NCI-H1092 (cell line): ENCODE results near the gene PALMD.

Experiments
- DNase-seq: peaks from one replicate; lab custom pipeline; 2025; lab: John Stamatoyannopoulos, UW

The PALMD gene

GRCh38 chr1:99659755-99660210 lies 13.9 kb downstream of the PALMD start:
- DNase-seq = no peak

GRCh38 chr1:99660496-99660895 lies 14.6 kb downstream of the PALMD start:
- no peak for DNase-seq

GRCh38 chr1:99661780-99662179 lies 15.9 kb downstream of the PALMD start:
- no peak for DNase-seq

DNA sequence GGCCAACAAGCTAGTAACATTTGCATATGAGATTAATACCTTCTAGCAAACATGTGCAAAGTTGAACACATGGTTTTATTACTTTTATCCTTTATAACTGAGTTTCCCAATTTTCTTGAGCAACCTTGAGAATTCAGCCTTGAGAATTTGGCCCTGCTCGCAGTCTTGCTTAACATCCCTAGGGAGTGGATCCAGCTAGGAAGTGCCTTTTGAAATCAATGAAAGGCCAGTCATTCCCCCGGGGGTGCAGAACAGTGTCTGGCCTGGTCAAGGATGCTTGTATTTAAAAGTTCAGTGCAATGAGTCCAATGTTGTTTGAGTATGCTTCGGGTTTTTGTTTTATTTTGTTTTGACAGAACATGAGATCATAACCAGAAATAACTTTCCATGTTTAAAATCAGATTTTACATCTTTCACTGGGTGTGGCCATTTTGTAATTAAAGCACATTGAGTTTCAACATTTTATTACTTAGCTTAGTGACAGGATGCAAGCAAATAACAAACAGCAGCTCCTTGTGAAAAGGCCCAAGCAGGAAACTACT lies 16.7 kb downstream of the PALMD start:
- no peak for DNase-seq

GRCh38 chr1:99663501-99663900 lies 17.6 kb downstream of the PALMD start:
- no peak for DNase-seq

DNA sequence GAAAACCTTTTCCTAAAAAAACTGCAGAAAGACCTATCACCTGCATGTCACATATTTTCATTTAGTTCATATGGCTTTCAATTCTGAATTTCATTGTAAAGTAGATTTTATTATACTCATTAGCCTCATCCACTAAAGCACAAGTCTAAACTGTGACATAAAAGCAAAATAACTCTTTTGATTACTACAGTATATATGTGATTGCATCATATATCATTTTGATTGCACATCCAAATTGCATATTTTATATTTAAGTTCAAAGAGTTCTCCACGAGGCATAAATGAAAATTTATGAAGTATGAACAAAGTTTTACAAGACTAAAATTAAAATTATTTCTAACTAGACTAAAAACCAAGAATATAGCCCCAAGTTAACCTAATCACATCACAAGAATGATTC lies 19.3 kb downstream of the PALMD start:
- no peak for DNase-seq

- no peak for DNase-seq
These were observed 23.5 kb downstream of the PALMD start for GRCh38 chr1:99669376-99669775.

GRCh38 chr1:99669821-99670220 lies 23.9 kb downstream of the PALMD start:
- DNase-seq = no peak

DNA sequence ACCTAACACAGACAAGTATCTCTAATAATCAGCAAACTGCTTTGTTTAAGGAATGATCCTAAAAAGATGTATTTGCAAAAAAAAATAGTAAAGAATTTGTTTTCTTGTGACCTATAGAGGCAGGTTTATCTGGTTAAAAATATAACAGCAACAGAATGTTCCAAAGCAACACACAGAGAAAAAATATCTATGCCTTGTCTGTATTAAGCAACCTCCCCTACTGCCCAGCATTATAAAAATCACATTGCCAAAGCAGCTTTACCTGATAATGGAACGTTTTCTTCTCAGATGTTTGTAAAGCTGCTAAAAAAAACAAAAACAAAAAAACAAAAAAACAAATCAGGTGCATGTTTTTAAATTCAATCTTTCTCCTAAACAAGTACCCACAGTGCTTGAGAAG lies 24.7 kb downstream of the PALMD start:
- DNase-seq = no peak

DNA sequence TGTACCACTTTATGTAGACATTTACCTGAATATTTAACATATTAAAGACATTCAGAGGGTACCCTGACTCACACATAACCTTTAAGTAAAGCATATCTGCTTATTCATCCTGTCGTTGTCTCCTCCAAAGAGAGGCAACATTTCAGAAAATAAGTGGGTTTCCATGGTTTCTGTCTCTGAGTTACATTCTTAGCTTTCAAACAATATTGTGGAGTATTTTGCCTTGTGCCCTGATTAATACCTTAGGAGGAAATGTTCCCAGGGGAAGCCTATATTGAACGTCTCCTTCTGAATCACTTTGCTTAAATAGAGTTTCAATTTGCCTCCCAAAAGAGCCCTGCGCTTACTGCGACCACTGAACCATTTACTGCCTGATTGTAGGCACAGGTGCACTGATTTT lies 26.1 kb downstream of the PALMD start:
- DNase-seq = no peak

DNA sequence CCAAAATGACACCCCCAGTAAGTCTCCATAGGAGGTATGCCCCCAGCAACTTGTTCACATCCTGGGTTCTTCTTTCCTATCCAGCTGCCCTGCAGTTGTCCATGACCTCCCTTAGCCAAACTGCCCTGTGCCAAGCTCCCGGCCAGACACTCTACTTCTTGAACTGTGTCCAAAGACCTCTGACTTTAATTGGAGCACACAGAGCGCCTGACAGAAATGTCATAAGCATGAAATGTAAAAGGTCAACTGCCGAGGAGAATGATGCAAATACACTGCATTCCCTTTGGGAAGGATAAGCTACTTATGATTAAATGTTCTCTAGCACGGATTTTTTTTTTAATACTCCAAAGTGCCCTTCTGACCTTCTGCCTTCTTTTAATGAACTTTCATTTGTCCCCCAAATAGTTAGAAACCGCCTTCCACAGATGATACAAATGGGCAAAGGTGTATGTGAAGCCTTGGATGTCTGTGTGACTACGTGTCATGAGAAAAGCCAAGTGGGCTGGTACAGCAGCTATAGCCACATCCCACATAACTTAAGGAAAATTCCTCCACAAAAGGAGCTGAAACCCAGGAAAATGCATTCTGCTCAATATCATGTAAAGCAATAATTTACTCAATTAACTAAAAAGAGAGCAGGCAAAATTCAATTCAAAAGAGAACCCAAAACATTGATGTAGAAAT lies 26.8 kb downstream of the PALMD start:
- no peak for DNase-seq

GRCh38 chr1:99673315-99673714 lies 27.4 kb downstream of the PALMD start:
- DNase-seq = no peak

DNA sequence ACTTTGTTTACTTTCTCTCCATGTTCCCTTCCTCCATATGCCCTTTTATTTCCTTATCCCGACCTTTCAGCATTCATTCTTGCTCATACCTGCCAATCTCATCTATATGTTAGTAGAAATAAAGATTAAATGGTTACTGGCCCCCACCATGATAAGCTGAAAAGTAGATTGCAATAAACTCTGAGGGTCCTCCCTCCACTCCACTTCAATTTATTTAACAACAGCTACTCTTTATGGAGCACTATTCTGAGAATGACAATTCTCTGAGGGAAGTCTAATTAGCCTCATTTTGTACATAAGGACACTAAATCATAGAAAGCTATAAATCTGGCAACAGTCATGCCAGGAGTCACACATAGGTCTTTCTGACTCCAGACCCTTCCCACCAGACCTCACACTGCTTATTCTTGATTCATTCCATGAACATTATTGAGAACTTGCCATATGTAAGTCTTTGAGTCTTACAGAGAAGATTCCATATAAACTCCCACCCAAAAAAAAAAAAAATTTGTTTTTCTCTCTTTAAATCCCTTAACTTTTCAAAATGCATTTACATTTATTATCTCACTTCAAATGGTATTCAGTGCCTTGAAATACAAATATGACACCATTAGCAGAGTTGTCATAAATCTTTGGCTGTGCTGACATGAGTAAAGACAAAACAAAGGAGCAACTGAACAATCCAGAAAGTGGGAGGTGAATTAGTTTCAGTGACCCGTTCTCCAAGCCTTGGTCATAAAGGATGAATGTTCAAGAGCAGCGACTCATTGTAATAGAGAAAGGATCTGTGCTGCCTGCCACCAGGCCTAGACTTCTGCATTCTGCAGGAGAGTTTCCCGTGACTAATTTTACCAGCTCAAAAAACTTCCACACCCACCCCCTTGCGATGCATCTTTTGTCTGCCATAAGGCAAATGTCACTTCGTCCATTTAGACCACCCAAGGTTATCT lies 28.5 kb downstream of the PALMD start:
- no peak for DNase-seq

DNA sequence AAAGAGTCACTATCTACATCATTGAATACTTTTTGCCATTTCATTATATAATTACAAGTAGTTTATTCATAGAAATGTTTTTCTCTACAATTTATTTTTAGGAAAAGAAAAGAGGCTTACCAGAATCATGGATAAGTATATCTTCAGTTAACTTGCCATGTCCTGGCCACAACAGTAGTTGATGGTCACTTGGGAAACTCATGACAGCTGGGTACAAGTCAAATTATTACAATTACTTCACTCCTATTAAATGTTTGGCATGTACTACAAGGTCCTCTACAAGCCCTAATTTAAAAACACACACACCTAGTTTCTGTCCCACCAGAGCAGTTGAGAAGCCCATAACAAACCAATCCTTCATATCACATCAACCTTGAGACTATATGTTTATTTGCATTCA lies 29.4 kb downstream of the PALMD start:
- no peak for DNase-seq

GRCh38 chr1:99675994-99676393 lies 30.1 kb downstream of the PALMD start:
- no peak for DNase-seq

DNA sequence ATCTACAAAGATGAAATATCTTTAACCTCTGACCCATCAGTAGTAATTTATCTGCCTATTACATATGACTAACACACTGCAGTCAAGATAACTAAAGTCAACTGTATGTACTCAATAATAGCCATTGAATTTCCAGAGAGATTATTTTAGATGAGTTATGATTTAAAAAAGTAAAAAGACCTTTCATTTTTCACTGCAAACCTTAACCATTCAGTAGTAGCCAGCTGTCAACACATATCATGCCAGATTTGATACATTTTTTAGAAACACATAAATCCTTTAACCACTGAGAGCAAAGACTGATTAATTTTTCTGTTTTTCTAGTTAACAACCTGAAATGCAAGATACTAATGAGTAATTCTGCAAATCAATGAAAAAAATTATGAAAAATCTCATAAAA lies 31.0 kb downstream of the PALMD start:
- no peak for DNase-seq

- no peak for DNase-seq
These were observed 31.5 kb downstream of the PALMD start for GRCh38 chr1:99677416-99677815.

DNA sequence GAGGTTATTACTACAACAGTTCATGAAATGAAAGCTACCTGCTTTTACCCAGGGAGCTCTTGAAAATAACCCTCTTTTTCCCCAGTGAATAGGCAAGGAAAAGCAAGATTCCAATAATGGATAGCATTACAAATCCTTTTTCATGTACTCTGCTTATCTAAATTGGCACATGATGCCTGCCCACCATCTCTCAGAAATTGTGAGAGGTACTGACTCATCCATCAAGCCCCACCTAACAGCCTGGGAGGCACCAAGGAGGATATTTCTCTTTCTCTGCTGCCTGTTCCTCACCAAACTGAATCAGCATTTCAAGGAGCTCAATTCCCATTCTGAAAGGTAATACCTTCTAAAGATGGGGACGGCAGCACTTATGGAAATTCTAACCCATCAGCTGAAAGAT lies 34.4 kb downstream of the PALMD start:
- DNase-seq = no peak

DNA sequence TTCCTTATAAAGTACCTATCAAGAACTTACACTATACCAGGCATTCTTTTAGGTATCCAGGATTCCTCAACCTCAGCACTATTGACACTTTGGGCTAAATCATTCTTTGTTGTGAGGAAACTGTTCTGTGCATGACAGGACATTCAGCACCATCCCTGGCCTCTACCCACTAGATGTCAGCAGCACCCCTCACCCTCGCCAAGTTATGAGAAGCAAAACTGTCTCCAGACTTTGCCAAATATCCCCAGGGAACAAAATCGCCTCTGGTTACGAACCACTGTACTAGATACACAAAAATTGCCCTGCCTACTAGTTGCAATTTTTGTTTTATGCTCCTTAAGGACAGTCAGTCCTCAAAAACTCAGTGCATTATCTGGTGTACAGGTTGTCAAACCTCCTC lies 35.7 kb downstream of the PALMD start:
- DNase-seq = no peak

- no peak for DNase-seq
These were observed 36.4 kb downstream of the PALMD start for GRCh38 chr1:99682291-99682751.

DNA sequence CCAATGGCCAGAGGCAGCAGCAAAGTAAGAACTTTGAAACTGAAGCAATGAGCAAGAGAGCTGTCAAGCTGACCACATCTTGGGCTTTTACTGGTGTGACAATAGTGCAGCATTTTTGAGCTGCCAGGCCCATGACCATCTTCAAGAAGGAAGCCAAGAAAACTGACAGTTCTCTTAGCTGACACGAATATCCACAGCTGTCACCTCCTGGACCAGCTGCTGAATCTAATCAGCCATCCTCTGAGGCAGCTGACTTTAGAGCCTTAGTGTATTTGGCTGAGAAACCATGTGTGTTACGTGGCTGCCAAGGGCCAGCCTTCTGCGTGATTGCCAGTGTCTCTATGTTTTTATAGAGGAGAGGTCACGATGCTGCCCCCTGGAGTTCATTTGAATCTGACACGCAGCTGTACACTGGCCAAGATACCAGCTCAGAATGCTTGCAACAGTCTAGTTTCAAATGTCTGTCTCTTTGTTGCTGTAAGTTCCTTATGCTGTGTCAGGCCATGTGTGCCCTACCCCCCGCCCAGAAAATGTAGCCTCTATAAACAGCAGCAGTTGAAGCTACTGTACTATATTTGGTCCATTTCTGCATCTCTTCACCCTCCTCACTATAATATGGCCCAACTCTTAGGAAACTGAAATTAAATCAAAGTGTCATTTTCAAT lies 39.7 kb downstream of the PALMD start:
- peak; percentile 54 for DNase-seq

DNA sequence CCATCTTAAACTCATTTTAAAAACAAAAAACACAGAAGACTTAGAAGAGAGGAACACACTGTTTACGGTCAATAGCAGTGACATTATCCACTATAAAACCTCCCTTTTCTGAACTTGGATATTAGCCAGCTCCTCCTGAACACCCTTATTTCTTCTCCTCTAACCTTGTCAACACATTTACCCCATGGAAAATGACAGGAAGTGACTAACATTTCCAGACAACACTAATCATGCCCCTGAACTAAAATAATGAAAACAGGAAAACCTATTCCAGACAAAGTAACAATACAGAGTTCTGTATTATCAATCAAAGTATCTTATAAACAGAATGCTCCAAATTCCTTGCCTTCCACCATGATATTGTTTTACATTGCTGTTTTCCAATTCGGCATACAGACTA lies 45.3 kb downstream of the PALMD start:
- no peak for DNase-seq
